MM.1S (cell line): ENCODE results near the gene OTOA.
"Not testable (repeated sequence)": the region's sequence is repeated elsewhere in the genome, so short reads cannot be mapped to it uniquely, and the experiment has no call there.

Experiments used
- CTCF ChIP-seq: fragments of 300-600 bp; sonication (generic); IDR thresholded peaks from 2 replicates; pipeline ENCODE4 v1.5.1; 2016; ENCODE audit warnings: antibody characterized with exemption, low read length, mixed read lengths
- EZH2 ChIP-seq: fragments of 300-600 bp; sonication (generic); optimal IDR thresholded peaks from 2 replicates; pipeline ENCODE3; 2017; ENCODE audit warnings: low read depth, mild to moderate bottlenecking, antibody characterized with exemption, low read length, mixed read lengths
- EZH2phosphoT487 ChIP-seq: fragments of 300-600 bp; sonication (generic); IDR thresholded peaks from 2 replicates; pipeline ENCODE4 v1.6.1; 2018; ENCODE audit warnings: antibody characterized with exemption, low read length

- not testable (repeated sequence) for TF ChIP-seq EZH2, CTCF, EZH2phosphoT487
Measured at GRCh38 chr16:21798601-21799000, 134.8 kb downstream of the OTOA start.
